WTC11 (cell line): ENCODE measurements around the gene COL13A1. TPM values are rescaled to one million over a fixed set of nuclear protein-coding genes. Genes with fewer than 3 reads are reported as not detected.

Experiments
- ATAC-seq: fragments of 200-7000 bp; cut with Tn5 transposase; 2 replicates; pipeline ENCODE4 v1.10.0; 2021; ENCODE audit warnings: mild to moderate bottlenecking, moderate library complexity
- CTCF ChIA-PET: fragments of 300-600 bp; sonication (Branson Sonifier 250); formaldehyde crosslinking; loops from one replicate; lab custom pipeline; 2021; ENCODE audit warnings: antibody characterized with exemption; lab: Charles Lee
- POLR2A ChIA-PET: fragments of 350-600 bp; sonication (Branson Sonifier 250); formaldehyde crosslinking; loops from one replicate; lab custom pipeline; 2021; ENCODE audit warnings: antibody characterized with exemption; lab: Charles Lee
- DNase-seq: peaks from one replicate; pipeline ENCODE4 v3.0.0; 2021; ENCODE audit warnings: low spot score
- H3K27ac Mint-ChIP-seq: 2 replicates; pipeline ENCODE4 v1.8.0; 2021; ENCODE audit warnings: mixed read lengths
- H3K27me3 Mint-ChIP-seq: 2 replicates; pipeline ENCODE4 v1.8.0; 2021; ENCODE audit warnings: low read depth, mild to moderate bottlenecking, moderate library complexity, mixed read lengths
- H3K36me3 Mint-ChIP-seq: 2 replicates; pipeline ENCODE4 v1.8.0; 2021; ENCODE audit warnings: mixed read lengths
- H3K4me1 Mint-ChIP-seq: 2 replicates; pipeline ENCODE4 v1.8.0; 2022; ENCODE audit warnings: mixed read lengths
- H3K4me3 Mint-ChIP-seq: 2 replicates; pipeline ENCODE4 v1.8.0; 2021; ENCODE audit warnings: mild to moderate bottlenecking, moderate library complexity, mixed read lengths
- H3K9me3 Mint-ChIP-seq: 2 replicates; pipeline ENCODE4 v1.8.0; 2021; ENCODE audit warnings: mixed read lengths
- AFF4 ChIP-seq: sonication (generic); formaldehyde crosslinking; IDR thresholded peaks from 2 replicates; pipeline ENCODE4 v1.8.1; 2023; ENCODE audit warnings: mild to moderate bottlenecking, missing genetic modification reagents, borderline replicate concordance
- ATF3 ChIP-seq: sonication (generic); formaldehyde crosslinking; conservative IDR thresholded peaks from 2 replicates; pipeline ENCODE4 v1.8.1; 2022; ENCODE audit warnings: mild to moderate bottlenecking, missing genetic modification reagents
- EMX1 ChIP-seq: fragments of 250-450 bp; sonication (Bioruptor Pico); IDR thresholded peaks from 2 replicates; pipeline ENCODE4 v1.8.0; 2021; ENCODE audit warnings: mild to moderate bottlenecking
- ERG ChIP-seq: fragments of 250-450 bp; sonication (Bioruptor Pico); IDR thresholded peaks from 2 replicates; pipeline ENCODE4 v1.8.0; 2021; ENCODE audit warnings: mild to moderate bottlenecking
- FOXP1 ChIP-seq: sonication (generic); formaldehyde crosslinking; IDR thresholded peaks from 2 replicates; pipeline ENCODE4 v1.8.0; 2022; ENCODE audit warnings: missing genetic modification reagents, mild to moderate bottlenecking, moderate library complexity, borderline replicate concordance
- GABPB1 ChIP-seq: sonication (generic); formaldehyde crosslinking; IDR thresholded peaks from 2 replicates; pipeline ENCODE4 v1.8.1; 2023; ENCODE audit warnings: mild to moderate bottlenecking, missing genetic modification reagents
- HMGA2 ChIP-seq: fragments of 250-450 bp; sonication (Bioruptor Pico); IDR thresholded peaks from 2 replicates; pipeline ENCODE4 v1.4.0; 2021; ENCODE audit warnings: mild to moderate bottlenecking, moderate library complexity
- IRF1 ChIP-seq: sonication (generic); formaldehyde crosslinking; IDR thresholded peaks from 2 replicates; pipeline ENCODE4 v1.8.0; 2023; ENCODE audit warnings: missing genetic modification reagents
- IRF2 ChIP-seq: sonication (generic); formaldehyde crosslinking; IDR thresholded peaks from 2 replicates; pipeline ENCODE4 v1.8.0; 2022; ENCODE audit warnings: low read depth, missing genetic modification reagents, borderline replicate concordance
- JAZF1 ChIP-seq: fragments of 250-450 bp; sonication (Bioruptor Pico); IDR thresholded peaks from 2 replicates; pipeline ENCODE4 v1.9.0; 2021; ENCODE audit warnings: moderate library complexity, mild to moderate bottlenecking, inconsistent platforms
- MXD4 ChIP-seq: fragments of 250-450 bp; sonication (Bioruptor Pico); IDR thresholded peaks from 2 replicates; pipeline ENCODE4 v1.8.0; 2021; ENCODE audit warnings: mild to moderate bottlenecking, moderate library complexity, borderline replicate concordance
- MYBL2 ChIP-seq: sonication (generic); formaldehyde crosslinking; IDR thresholded peaks from 2 replicates; pipeline ENCODE4 v1.8.1; 2023; ENCODE audit warnings: mild to moderate bottlenecking, moderate library complexity, missing genetic modification reagents
- NFE2L1 ChIP-seq: sonication (generic); formaldehyde crosslinking; IDR thresholded peaks from 2 replicates; pipeline ENCODE4 v1.8.1; 2023; ENCODE audit warnings: missing genetic modification reagents
- OVOL2 ChIP-seq: fragments of 250-450 bp; sonication (Bioruptor Pico); IDR thresholded peaks from 2 replicates; pipeline ENCODE4 v1.9.0; 2021; ENCODE audit warnings: mild to moderate bottlenecking, borderline replicate concordance
- RORB ChIP-seq: fragments of 250-450 bp; sonication (Bioruptor Pico); IDR thresholded peaks from 2 replicates; pipeline ENCODE4 v1.9.0; 2021; ENCODE audit warnings: mild to moderate bottlenecking
- STAT6 ChIP-seq: sonication (generic); formaldehyde crosslinking; conservative IDR thresholded peaks from 2 replicates; pipeline ENCODE4 v1.8.1; 2023; ENCODE audit warnings: mild to moderate bottlenecking, low read depth, missing genetic modification reagents, moderate library complexity
- TCF7 ChIP-seq: sonication (generic); formaldehyde crosslinking; IDR thresholded peaks from 2 replicates; pipeline ENCODE4 v1.8.0; 2022; ENCODE audit warnings: mild to moderate bottlenecking, low read depth, missing genetic modification reagents, moderate library complexity
- TEAD4 ChIP-seq: sonication (generic); formaldehyde crosslinking; IDR thresholded peaks from 2 replicates; pipeline ENCODE4 v1.8.0; 2022; ENCODE audit warnings: mild to moderate bottlenecking, missing genetic modification reagents
- USF1 ChIP-seq: sonication (generic); formaldehyde crosslinking; IDR thresholded peaks from 2 replicates; pipeline ENCODE4 v1.8.0; 2022; ENCODE audit warnings: mild to moderate bottlenecking, missing genetic modification reagents
- ZBTB21 ChIP-seq: sonication (generic); formaldehyde crosslinking; IDR thresholded peaks from 2 replicates; pipeline ENCODE4 v1.8.1; 2023; ENCODE audit warnings: mild to moderate bottlenecking, missing genetic modification reagents, borderline replicate concordance
- ZNF232 ChIP-seq: sonication (generic); formaldehyde crosslinking; IDR thresholded peaks from 2 replicates; pipeline ENCODE4 v1.8.0; 2022; ENCODE audit warnings: mild to moderate bottlenecking, missing genetic modification reagents
- ZNF396 ChIP-seq: fragments of 250-450 bp; sonication (Bioruptor Pico); IDR thresholded peaks from 2 replicates; pipeline ENCODE4 v1.8.0; 2021; ENCODE audit warnings: mild to moderate bottlenecking, moderate library complexity, borderline replicate concordance
- ZNF671 ChIP-seq: fragments of 250-450 bp; sonication (Bioruptor Pico); IDR thresholded peaks from 2 replicates; pipeline ENCODE4 v1.8.0; 2021; ENCODE audit warnings: mild to moderate bottlenecking
- total RNA-seq: library from RNA; stranded (reverse); gene quantifications from 3 replicates; pipeline ENCODE4 v1.2.3, GENCODE V29; 2021

COL13A1 gene
- total RNA-seq, 1 experiment from 2014 or later = 7.1 TPM

GRCh38 chr10:69814251-69814650 lies 12.5 kb downstream of the COL13A1 start (continued):
- TF ChIP-seq MXD4 (CRISPR knock-in tag) (no peak), TCF7 (CRISPR knock-in tag) (no peak), ZNF671 (CRISPR knock-in tag) (no peak), STAT6 (CRISPR knock-in tag) (no peak), ZNF232 (no peak), IRF1 (no peak), FOXP1 (CRISPR knock-in tag) (no peak), AFF4 (CRISPR knock-in tag) (no peak), ATF3 (CRISPR knock-in tag) (no peak), ZBTB21 (CRISPR knock-in tag) (no peak), HMGA2 (CRISPR knock-in tag) (no peak)

- POLR2A ChIA-PET = no interaction called here
- no peak for TF ChIP-seq ZNF396 (CRISPR knock-in tag)
- TF ChIP-seq FOXP1 (CRISPR knock-in tag) = no peak
- TF ChIP-seq TEAD4 (CRISPR knock-in tag) = no peak
- no peak for TF ChIP-seq RORB (CRISPR knock-in tag)
- TF ChIP-seq STAT6 (CRISPR knock-in tag) = no peak
- TF ChIP-seq HMGA2 (CRISPR knock-in tag) = no peak
- TF ChIP-seq ERG (CRISPR knock-in tag) = no peak
- TF ChIP-seq USF1 = no peak
- TF ChIP-seq IRF2 (CRISPR knock-in tag) = no peak
- no peak for TF ChIP-seq MYBL2
- no peak for TF ChIP-seq EMX1 (CRISPR knock-in tag)
- TF ChIP-seq MXD4 (CRISPR knock-in tag) = no peak
- no peak for TF ChIP-seq GABPB1 (CRISPR knock-in tag)
- no peak for TF ChIP-seq JAZF1 (CRISPR knock-in tag)
- TF ChIP-seq OVOL2 = no peak
- TF ChIP-seq NFE2L1 (CRISPR knock-in tag) = no peak
These were observed 13.4 kb downstream of the COL13A1 start for GRCh38 chr10:69815104-69815503.

More at GRCh38 chr10:69815104-69815503, 13.4 kb downstream of the COL13A1 start:
- Mint-ChIP-seq H3K27me3 (peaks cover 9% of the 10 kb centered on the region), H3K9me3 (peaks cover 13% of the 10 kb centered on the region), H3K36me3 (peaks cover 12% of the 10 kb centered on the region), H3K4me3 (no peak overlapping the region), H3K27ac (no peak overlapping the region), H3K4me1 (peaks cover 33% of the 10 kb centered on the region)
- no peak for DNase-seq
- ATAC-seq = no peak
- CTCF ChIA-PET = interaction anchor here (0.9 to 4.0 kb wide), 6 partner anchors 8 to 143 kb away, joined by 3 to 17 read pairs (median 3); no protein-coding TSS in a partner anchor
